Type B pancreatic cell (in vitro differentiated cells): ENCODE results near the gene CHTF18. TPM values are rescaled to one million over a fixed set of nuclear protein-coding genes. Genes with fewer than 3 reads are reported as not detected.

ENCODE experiments used
- DNase-seq: peaks from one replicate; pipeline ENCODE4 v3.0.0; 2021; ENCODE audit warnings: mixed read lengths; ENCODE audit not compliant: unreplicated experiment; ENCODE audit errors: extremely low spot score
- H3K27ac Mint-ChIP-seq: 2 replicates; pipeline ENCODE4 v1.8.0; 2021; ENCODE audit warnings: mild to moderate bottlenecking, mixed read lengths
- H3K27me3 Mint-ChIP-seq: 2 replicates; pipeline ENCODE4 v1.8.0; 2021; ENCODE audit warnings: mixed read lengths
- H3K36me3 Mint-ChIP-seq: 2 replicates; pipeline ENCODE4 v1.8.0; 2021; ENCODE audit warnings: mixed read lengths
- H3K4me1 Mint-ChIP-seq: one replicate; pipeline ENCODE4 v1.8.0; 2021; ENCODE audit warnings: mixed read lengths; ENCODE audit not compliant: unreplicated experiment
- H3K4me3 Mint-ChIP-seq: 2 replicates; pipeline ENCODE4 v1.8.0; 2021; ENCODE audit warnings: mild to moderate bottlenecking, mixed read lengths
- H3K9me3 Mint-ChIP-seq: 2 replicates; pipeline ENCODE4 v1.8.0; 2021; ENCODE audit warnings: mixed read lengths
- total RNA-seq: library from RNA; stranded (reverse); gene quantifications from 2 replicates; pipeline ENCODE4 v1.2.1, GENCODE V29; 2021; ENCODE audit warnings: low replicate concordance
- TF ChIP-seq, protein P1 (sequence below): fragments of 200-600 bp; sonication (generic); conservative IDR thresholded peaks from 2 replicates; pipeline ENCODE4 v1.5.0; 2021; ENCODE audit warnings: antibody characterized with exemption, mild to moderate bottlenecking

CHTF18 gene
- total RNA-seq, 1 donor from 2014 or later = 105 TPM

DNA sequence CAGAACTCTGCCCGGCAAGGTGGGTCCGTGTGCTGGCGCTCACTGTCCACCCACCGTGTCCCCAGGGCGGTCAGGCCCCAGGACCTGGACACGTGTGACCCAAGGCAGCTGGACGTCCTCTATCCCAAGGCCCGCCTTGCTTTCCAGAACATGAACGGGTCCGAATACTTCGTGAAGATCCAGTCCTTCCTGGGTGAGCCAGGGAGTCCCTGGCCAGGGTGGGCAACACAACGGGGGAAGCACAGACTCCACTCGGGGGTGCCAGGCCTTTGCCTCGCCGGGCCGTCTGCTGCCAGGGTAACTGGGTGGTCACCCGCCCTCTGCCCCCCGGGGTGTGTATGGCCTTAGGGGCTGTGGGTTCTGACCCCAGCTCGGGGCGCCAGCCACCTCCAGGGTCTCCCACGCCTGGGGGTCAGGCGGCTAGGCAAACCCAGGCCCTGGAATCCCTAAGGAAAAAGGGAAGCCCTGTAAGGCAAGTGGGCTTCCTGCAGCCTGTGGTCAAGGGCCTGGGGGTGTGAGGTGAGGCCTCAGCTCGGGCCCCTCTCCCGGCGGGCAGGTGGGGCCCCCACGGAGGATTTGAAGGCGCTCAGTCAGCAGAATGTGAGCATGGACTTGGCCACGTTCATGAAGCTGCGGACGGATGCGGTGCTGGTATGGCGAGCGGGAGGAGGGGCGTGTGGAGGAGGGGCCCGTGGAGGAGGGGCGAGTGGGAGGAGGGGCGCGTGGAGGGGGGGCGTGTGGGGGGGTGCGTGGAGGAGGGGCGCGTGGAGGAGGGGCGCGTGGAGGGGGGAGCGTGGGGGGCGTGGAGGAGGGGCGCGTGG lies 21.4 kb upstream of the CHTF18 start:
- TF ChIP-seq, protein P1, sequence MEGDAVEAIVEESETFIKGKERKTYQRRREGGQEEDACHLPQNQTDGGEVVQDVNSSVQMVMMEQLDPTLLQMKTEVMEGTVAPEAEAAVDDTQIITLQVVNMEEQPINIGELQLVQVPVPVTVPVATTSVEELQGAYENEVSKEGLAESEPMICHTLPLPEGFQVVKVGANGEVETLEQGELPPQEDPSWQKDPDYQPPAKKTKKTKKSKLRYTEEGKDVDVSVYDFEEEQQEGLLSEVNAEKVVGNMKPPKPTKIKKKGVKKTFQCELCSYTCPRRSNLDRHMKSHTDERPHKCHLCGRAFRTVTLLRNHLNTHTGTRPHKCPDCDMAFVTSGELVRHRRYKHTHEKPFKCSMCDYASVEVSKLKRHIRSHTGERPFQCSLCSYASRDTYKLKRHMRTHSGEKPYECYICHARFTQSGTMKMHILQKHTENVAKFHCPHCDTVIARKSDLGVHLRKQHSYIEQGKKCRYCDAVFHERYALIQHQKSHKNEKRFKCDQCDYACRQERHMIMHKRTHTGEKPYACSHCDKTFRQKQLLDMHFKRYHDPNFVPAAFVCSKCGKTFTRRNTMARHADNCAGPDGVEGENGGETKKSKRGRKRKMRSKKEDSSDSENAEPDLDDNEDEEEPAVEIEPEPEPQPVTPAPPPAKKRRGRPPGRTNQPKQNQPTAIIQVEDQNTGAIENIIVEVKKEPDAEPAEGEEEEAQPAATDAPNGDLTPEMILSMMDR = no peak
- H3K27me3 Mint-ChIP-seq = no peaks in the 10 kb centered on the region
- H3K27ac Mint-ChIP-seq = no peak overlapping the region
- no peak overlapping the region for H3K4me3 Mint-ChIP-seq
- H3K36me3 Mint-ChIP-seq = no peaks in the 10 kb centered on the region
- H3K9me3 Mint-ChIP-seq = no peaks in the 10 kb centered on the region
- no peak for DNase-seq
- no peaks in the 10 kb centered on the region for H3K4me1 Mint-ChIP-seq

DNA sequence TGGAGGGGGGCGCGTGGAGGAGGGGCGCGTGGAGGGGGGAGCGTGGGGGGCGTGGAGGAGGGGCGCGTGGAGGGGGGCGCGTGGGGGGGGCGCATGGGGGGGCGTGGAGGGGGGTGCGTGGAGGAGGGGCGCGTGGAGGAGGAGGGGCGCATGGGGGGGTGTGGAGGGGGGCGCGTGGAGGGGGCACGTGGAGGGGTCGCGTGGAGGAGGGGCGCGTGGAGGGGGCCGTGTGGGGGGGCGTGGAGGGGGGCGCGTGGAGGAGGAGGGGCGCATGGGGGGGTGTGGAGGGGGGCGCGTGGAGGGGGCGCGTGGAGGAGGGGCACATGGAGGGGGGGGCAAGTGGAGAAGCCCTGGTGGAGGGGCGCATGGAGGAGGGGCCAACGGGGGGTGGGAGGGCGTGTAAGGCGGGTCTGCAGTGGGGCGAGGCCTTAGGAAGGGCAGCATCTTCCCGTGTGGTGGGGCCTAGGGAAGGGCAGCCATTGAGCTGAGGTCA lies 20.6 kb upstream of the CHTF18 start:
- Mint-ChIP-seq H3K36me3 (no peaks in the 10 kb centered on the region), H3K4me3 (no peak overlapping the region), H3K9me3 (no peaks in the 10 kb centered on the region), H3K4me1 (no peaks in the 10 kb centered on the region), H3K27ac (no peak overlapping the region), H3K27me3 (no peaks in the 10 kb centered on the region)
- no peak for DNase-seq
- TF ChIP-seq, protein P1 = no peak

DNA sequence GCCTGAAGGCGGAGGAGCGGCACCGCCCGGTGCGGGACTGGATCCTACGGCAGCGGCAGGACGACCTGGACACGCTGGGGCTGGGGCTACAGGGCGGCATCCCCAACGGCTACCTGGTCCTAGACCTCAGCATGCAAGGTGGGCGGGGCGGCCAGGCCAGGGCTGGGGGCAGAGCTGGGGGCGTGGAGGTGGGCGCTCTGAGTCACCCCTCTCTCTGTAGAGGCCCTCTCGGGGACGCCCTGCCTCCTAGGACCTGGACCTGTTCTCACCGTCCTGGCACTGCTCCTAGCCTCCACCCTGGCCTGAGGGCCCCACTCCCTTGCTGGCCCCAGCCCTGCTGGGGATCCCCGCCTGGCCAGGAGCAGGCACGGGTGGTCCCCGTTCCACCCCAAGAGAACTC lies 20.0 kb upstream of the CHTF18 start:
- H3K9me3 Mint-ChIP-seq = no peaks in the 10 kb centered on the region
- no peaks in the 10 kb centered on the region for H3K4me1 Mint-ChIP-seq
- DNase-seq = no peak
- no peaks in the 10 kb centered on the region for H3K36me3 Mint-ChIP-seq
- no peak overlapping the region for H3K27ac Mint-ChIP-seq
- no peak overlapping the region for H3K4me3 Mint-ChIP-seq
- TF ChIP-seq, protein P1 = no peak
- H3K27me3 Mint-ChIP-seq = no peaks in the 10 kb centered on the region

DNA sequence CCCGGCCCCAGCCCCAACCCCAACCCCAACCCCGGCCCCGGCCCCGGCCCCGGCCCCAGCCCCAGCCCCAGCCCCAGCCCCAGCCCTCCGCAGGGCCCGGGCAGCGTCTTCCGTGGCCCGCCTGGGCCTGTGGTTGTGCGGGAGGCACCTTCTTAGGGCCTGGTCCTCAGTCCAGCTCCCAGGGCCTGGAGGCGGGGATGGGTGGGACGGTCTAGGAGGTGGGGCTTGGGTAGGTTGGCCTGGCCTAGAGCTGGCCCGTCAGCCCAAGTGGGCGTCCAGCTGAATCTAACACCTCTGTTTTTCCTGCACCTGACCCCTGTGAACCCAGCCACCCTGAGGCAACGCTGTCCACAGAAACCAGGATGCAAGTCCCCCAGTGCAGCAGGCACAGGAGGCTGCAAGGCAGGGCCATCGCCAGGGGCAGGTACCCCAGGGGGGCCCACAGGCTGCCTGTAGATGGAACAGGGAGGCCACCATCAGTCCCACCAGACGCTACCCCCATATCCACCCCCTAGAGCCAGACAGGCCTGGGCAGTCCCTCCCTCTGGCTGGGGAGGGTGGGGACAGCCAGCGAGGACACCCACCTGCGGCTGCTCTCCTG lies 19.1 kb upstream of the CHTF18 start:
- TF ChIP-seq, protein P1 = no peak
- DNase-seq = no peak
- no peaks in the 10 kb centered on the region for H3K27me3 Mint-ChIP-seq

DNA sequence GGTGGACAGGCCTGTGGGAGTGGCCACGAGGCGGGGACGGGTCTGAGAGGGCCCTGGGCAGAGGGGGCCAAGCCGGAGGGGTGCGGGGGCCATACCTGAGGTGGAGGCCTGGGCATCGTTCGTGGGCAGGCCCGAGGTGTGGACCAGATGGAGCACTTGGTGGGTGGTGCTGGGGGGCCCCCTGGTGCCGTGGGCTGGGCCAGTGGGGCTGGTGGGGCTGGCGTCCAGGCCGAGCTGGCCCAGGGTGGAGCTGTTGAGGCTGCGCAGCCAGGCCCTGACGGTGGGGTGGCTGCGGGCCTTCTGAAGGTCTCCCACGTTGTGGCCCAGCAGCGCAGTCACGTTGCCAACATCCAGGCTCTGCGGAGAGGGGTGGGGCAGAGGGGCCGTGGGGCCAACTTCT lies 18.5 kb upstream of the CHTF18 start:
- no peak for DNase-seq
- Mint-ChIP-seq H3K27ac (no peak overlapping the region), H3K4me1 (no peaks in the 10 kb centered on the region), H3K36me3 (no peaks in the 10 kb centered on the region), H3K4me3 (no peak overlapping the region), H3K9me3 (no peaks in the 10 kb centered on the region), H3K27me3 (no peaks in the 10 kb centered on the region)
- TF ChIP-seq, protein P1 = no peak

More for the DNA sequence above, 19.1 kb upstream of the CHTF18 start:
- Mint-ChIP-seq H3K9me3 (no peaks in the 10 kb centered on the region), H3K4me3 (no peak overlapping the region), H3K27ac (no peak overlapping the region), H3K4me1 (no peaks in the 10 kb centered on the region), H3K36me3 (no peaks in the 10 kb centered on the region)
